Measurements from ENCODE around the gene SMAD4. TPM values are rescaled to one million over a fixed set of nuclear protein-coding genes. Genes with fewer than 3 reads are reported as not detected.

Gene SMAD4
- total RNA-seq, 1 experiment from 2014 or later, result 19.7 TPM

DNA sequence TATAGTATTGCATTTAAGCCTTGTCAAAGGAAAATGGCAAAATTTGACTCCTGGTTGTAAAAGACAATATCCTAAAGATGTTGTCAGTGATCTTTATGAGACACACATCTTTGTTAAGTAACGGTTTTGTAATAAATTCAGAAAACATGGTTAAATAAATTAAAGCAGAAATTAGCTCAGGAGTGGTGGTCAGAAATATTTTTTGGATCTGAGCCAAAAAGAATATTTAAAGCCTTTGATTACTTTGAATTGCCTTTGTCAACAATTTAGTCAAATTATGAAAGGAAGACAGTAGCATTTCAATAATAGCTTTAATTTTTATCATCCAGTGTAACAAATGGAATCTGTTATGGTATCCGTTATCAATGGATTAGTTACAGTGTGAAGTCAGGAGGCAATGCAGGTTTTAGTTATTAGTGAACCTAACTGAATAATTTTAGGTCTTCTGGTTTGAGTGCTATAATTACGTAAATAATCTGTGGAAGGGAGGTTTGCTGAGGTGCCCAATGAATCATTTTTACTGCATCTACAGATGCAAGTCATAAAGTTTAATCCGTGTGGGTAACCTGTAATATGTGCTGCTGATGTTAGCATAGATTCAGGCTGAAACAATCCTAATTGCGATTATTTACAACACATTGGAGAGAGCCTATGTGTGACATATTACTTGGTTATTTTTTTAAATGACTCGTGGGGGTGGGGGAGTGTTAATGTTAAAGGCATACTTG lies 42.7 kb downstream of the SMAD4 start:
- peaks cover 13% of the 10 kb centered on the region for H3K4me1 ChIP-seq (ENCODE audit: insufficient read depth, low read length)
- CTCF ChIA-PET, result no interaction called here
- no peak overlapping the region for H3K4me2 ChIP-seq (ENCODE audit: low read length)
- no TSS peak for BruUV-seq (replicated peaks)
- H3K9me3 ChIP-seq (ENCODE audit: low read length), result no peaks in the 10 kb centered on the region
- H3K9me2 ChIP-seq (replicated peaks; ENCODE audit: low read length), result no peaks in the 10 kb centered on the region
- intact Hi-C loops (cut with micrococcal nuclease), result no loop called here
- no peaks in the 10 kb centered on the region for H4K20me1 ChIP-seq (ENCODE audit: low read length)
- DNase-seq (no peak), ATAC-seq (no peak)
- no peak overlapping the region for H3K4me3 ChIP-seq (ENCODE audit: low read length)
- H3K79me2 ChIP-seq (ENCODE audit: low read length), result no peaks in the 10 kb centered on the region
- POLR2A ChIA-PET (ENCODE audit: unreplicated experiment), result no interaction called here
- H2AFZ ChIP-seq (ENCODE audit: low read length), result no peak overlapping the region
- no peaks in the 10 kb centered on the region for H3F3A ChIP-seq (ENCODE audit: low read length, unreplicated experiment)
- H3K36me3 ChIP-seq (ENCODE audit: low read depth, low read length), result no peaks in the 10 kb centered on the region
- TF ChIP-seq EZH2 (IDR thresholded peaks at IDR 0.05; ENCODE audit: low read length, unreplicated experiment) (no peak), EZH2phosphoT487 (IDR thresholded peaks at IDR 0.05; ENCODE audit: borderline replicate concordance, low read length) (no peak)
- TF ChIP-seq, protein P1, sequence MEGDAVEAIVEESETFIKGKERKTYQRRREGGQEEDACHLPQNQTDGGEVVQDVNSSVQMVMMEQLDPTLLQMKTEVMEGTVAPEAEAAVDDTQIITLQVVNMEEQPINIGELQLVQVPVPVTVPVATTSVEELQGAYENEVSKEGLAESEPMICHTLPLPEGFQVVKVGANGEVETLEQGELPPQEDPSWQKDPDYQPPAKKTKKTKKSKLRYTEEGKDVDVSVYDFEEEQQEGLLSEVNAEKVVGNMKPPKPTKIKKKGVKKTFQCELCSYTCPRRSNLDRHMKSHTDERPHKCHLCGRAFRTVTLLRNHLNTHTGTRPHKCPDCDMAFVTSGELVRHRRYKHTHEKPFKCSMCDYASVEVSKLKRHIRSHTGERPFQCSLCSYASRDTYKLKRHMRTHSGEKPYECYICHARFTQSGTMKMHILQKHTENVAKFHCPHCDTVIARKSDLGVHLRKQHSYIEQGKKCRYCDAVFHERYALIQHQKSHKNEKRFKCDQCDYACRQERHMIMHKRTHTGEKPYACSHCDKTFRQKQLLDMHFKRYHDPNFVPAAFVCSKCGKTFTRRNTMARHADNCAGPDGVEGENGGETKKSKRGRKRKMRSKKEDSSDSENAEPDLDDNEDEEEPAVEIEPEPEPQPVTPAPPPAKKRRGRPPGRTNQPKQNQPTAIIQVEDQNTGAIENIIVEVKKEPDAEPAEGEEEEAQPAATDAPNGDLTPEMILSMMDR (conservative IDR thresholded peaks at IDR 0.05; ENCODE audit: low read depth, low read length), result no peak
- H3K27me3 ChIP-seq (ENCODE audit: low read length), result no peaks in the 10 kb centered on the region
- no peak overlapping the region for H3K9ac ChIP-seq (ENCODE audit: low read length)
- no peak overlapping the region for H3K27ac ChIP-seq (ENCODE audit: low read length)

DNA sequence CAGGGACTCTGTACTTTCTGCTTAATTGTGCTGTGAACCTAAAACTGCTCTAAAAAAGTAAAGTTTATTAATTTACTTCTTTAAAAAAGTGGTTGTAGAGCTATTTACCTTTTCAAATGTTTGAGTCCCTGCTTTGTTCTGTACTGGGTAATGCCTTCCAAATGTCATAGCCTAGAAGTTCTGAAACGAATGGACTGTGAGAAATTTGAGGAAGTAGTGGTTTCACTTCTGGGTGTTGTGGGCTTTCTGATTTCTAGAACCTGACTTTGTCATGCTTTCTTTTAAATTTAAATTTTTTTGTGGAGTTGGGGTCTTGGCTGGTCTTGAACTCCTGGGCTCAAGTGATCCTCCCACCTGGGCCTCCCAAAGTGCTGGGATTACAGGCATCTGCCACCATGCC lies 44.6 kb downstream of the SMAD4 start:
- Histone ChIP-seq H3K9me2 (replicated peaks; ENCODE audit: low read length) (no peaks in the 10 kb centered on the region), H3K79me2 (ENCODE audit: low read length) (no peaks in the 10 kb centered on the region), H3K36me3 (ENCODE audit: low read depth, low read length) (no peaks in the 10 kb centered on the region), H3K9me3 (ENCODE audit: low read length) (no peaks in the 10 kb centered on the region), H3K27me3 (ENCODE audit: low read length) (no peaks in the 10 kb centered on the region), H3K4me3 (ENCODE audit: low read length) (no peak overlapping the region), H3K27ac (ENCODE audit: low read length) (no peak overlapping the region), H2AFZ (ENCODE audit: low read length) (no peak overlapping the region), H3K4me2 (ENCODE audit: low read length) (no peak overlapping the region), H3F3A (ENCODE audit: low read length, unreplicated experiment) (no peaks in the 10 kb centered on the region), H3K9ac (ENCODE audit: low read length) (no peak overlapping the region), H3K4me1 (ENCODE audit: insufficient read depth, low read length) (peaks cover 9% of the 10 kb centered on the region; the same call in 1 of the 2 replicates), H4K20me1 (ENCODE audit: low read length) (no peaks in the 10 kb centered on the region)
- ChIA-PET POLR2A (ENCODE audit: unreplicated experiment) (no interaction called here), CTCF (no interaction called here)
- intact Hi-C loops (cut with micrococcal nuclease), result no loop called here
- DNase-seq (no peak), ATAC-seq (no peak)
- no TSS peak for BruUV-seq (replicated peaks)
- TF ChIP-seq, protein P1 (conservative IDR thresholded peaks at IDR 0.05; ENCODE audit: low read depth, low read length), result no peak
- TF ChIP-seq EZH2phosphoT487 (IDR thresholded peaks at IDR 0.05; ENCODE audit: borderline replicate concordance, low read length) (no peak), EZH2 (IDR thresholded peaks at IDR 0.05; ENCODE audit: low read length, unreplicated experiment) (no peak)

DNA sequence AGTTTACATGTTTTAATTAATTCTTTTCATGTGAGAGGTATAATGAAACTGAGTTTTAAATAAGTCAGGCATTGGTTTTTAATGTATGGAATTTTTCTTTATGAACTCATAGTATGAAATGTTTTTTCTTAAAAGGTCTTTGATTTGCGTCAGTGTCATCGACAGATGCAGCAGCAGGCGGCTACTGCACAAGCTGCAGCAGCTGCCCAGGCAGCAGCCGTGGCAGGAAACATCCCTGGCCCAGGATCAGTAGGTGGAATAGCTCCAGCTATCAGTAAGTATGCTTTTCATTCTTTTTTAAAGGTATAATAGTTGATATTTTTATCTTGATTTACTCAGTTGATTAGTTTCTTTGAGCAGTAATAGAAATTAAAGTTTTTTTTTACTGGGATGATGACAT lies 46.5 kb downstream of the SMAD4 start:
- ATAC-seq, result no peak
- no peaks in the 10 kb centered on the region for H3K79me2 ChIP-seq (ENCODE audit: low read length)

More for the DNA sequence above, 46.5 kb downstream of the SMAD4 start:
- ChIA-PET CTCF (no interaction called here), POLR2A (ENCODE audit: unreplicated experiment) (no interaction called here)
- Histone ChIP-seq H4K20me1 (ENCODE audit: low read length) (no peaks in the 10 kb centered on the region), H2AFZ (ENCODE audit: low read length) (no peak overlapping the region), H3K4me2 (ENCODE audit: low read length) (no peak overlapping the region), H3K9me2 (replicated peaks; ENCODE audit: low read length) (no peaks in the 10 kb centered on the region), H3K36me3 (ENCODE audit: low read depth, low read length) (no peaks in the 10 kb centered on the region), H3K4me1 (ENCODE audit: insufficient read depth, low read length) (no peaks in the 10 kb centered on the region), H3K9ac (ENCODE audit: low read length) (no peak overlapping the region), H3F3A (ENCODE audit: low read length, unreplicated experiment) (no peaks in the 10 kb centered on the region), H3K27me3 (ENCODE audit: low read length) (no peaks in the 10 kb centered on the region), H3K27ac (ENCODE audit: low read length) (no peak overlapping the region), H3K4me3 (ENCODE audit: low read length) (no peak overlapping the region), H3K9me3 (ENCODE audit: low read length) (no peaks in the 10 kb centered on the region)
- DNase-seq, result no peak
- no TSS peak for BruUV-seq (replicated peaks)
- no peak for TF ChIP-seq EZH2 (IDR thresholded peaks at IDR 0.05; ENCODE audit: low read length, unreplicated experiment)
- no peak for TF ChIP-seq EZH2phosphoT487 (IDR thresholded peaks at IDR 0.05; ENCODE audit: borderline replicate concordance, low read length)
- TF ChIP-seq, protein P1 (conservative IDR thresholded peaks at IDR 0.05; ENCODE audit: low read depth, low read length), result no peak
- intact Hi-C loops (cut with micrococcal nuclease), result no loop called here

Data from PC-3 (cell line).